Activated naive CD4-positive, alpha-beta T cell (primary cell): Measurements from ENCODE around the gene PHF12.
"Not testable (repeated sequence)": the region's sequence is repeated elsewhere in the genome, so short reads cannot be mapped to it uniquely, and the experiment has no call there.

ENCODE experiments used
- DNase-seq, 4 experiments: peaks; one replicate each; lab custom pipeline; 2025; lab: John Stamatoyannopoulos, UW

Gene PHF12

GRCh38 chr17:28929787-28930186, 21.5 kb downstream of the PHF12 start:
- DNase-seq = no peak

- DNase-seq = no peak
Measured at GRCh38 chr17:28928061-28928460, 23.3 kb downstream of the PHF12 start.

GRCh38 chr17:28926786-28927185, 24.5 kb downstream of the PHF12 start:
- DNase-seq = no peak

GRCh38 chr17:28926366-28926765, 25.0 kb downstream of the PHF12 start:
- no peak for DNase-seq

- no peak for DNase-seq
Measured at GRCh38 chr17:28925912-28926365, 25.4 kb downstream of the PHF12 start.

GRCh38 chr17:28920201-28920600, 31.1 kb downstream of the PHF12 start:
- no peak for DNase-seq

GRCh38 chr17:28918295-28918694, 33.0 kb downstream of the PHF12 start:
- no peak for DNase-seq

- no peak for DNase-seq
Measured at GRCh38 chr17:28917465-28917864, 33.9 kb downstream of the PHF12 start.

- no peak for DNase-seq
Measured at GRCh38 chr17:28917029-28917428, 34.3 kb downstream of the PHF12 start.

GRCh38 chr17:28916302-28916934, 34.9 kb downstream of the PHF12 start:
- no peak for DNase-seq

- DNase-seq = no peak
Measured at GRCh38 chr17:28912938-28913333, 38.4 kb downstream of the PHF12 start.

- DNase-seq = no peak
Measured at GRCh38 chr17:28912281-28912937, 38.9 kb downstream of the PHF12 start.

GRCh38 chr17:28911411-28912045, 39.8 kb downstream of the PHF12 start:
- DNase-seq = no peak

- DNase-seq = no peak
Measured at GRCh38 chr17:28910534-28910933, 40.8 kb downstream of the PHF12 start.

- no peak for DNase-seq
Measured at GRCh38 chr17:28908640-28909167, 42.6 kb downstream of the PHF12 start.

- no peak for DNase-seq
Measured at GRCh38 chr17:28907709-28908475, 43.4 kb downstream of the PHF12 start.

GRCh38 chr17:28906706-28907438, 44.4 kb downstream of the PHF12 start:
- no peak for DNase-seq

- no peak for DNase-seq
Measured at GRCh38 chr17:28906276-28906675, 45.0 kb downstream of the PHF12 start.

GRCh38 chr17:28904800-28905199, 46.5 kb downstream of the PHF12 start:
- no peak for DNase-seq

GRCh38 chr17:28903546-28903841, 47.8 kb downstream of the PHF12 start:
- DNase-seq = not testable (repeated sequence)

GRCh38 chr17:28902819-28903545, 48.3 kb downstream of the PHF12 start, which contains the start of gene DHRS13:
Gene DHRS13 (minus strand): TSS chr17:28903079. CDS start chr17:28902944, 135 bp downstream.
- peak; percentile 81 to 98 (median 88) for DNase-seq
